ENCODE results near the gene DHX8.

- TF ChIP-seq CTCF (conservative IDR thresholded peaks at IDR 0.05 in 1 of 2, IDR thresholded peaks at IDR 0.05 in 1 of 2; ENCODE audit: low read depth in 1 of 2, low read length in 2 of 2) (no peak), EZH2 (IDR thresholded peaks at IDR 0.05; ENCODE audit: low read length, missing control alignments) (no peak)
These were observed 88.7 kb downstream of the DHX8 start for GRCh38 chr17:43572368-43572980.
